OCI-LY3 (cell line): ENCODE measurements around the gene EPC1.
"Not testable (repeated sequence)": the region's sequence is repeated elsewhere in the genome, so short reads cannot be mapped to it uniquely, and the experiment has no call there.

Experiments
- EZH2phosphoT487 ChIP-seq: fragments of 200-600 bp; shearing (Covaris generic); IDR thresholded peaks from 2 replicates; pipeline ENCODE4 v1.6.1; 2018; ENCODE audit warnings: antibody characterized with exemption, mixed run types, low read depth
- TF ChIP-seq, protein P1 (sequence below): fragments of 200-600, 300-600 bp; sonication (generic); IDR thresholded peaks from 2 replicates; pipeline ENCODE4 v1.5.1; 2014; ENCODE audit warnings: antibody characterized with exemption, low read length, low read depth

DNA sequence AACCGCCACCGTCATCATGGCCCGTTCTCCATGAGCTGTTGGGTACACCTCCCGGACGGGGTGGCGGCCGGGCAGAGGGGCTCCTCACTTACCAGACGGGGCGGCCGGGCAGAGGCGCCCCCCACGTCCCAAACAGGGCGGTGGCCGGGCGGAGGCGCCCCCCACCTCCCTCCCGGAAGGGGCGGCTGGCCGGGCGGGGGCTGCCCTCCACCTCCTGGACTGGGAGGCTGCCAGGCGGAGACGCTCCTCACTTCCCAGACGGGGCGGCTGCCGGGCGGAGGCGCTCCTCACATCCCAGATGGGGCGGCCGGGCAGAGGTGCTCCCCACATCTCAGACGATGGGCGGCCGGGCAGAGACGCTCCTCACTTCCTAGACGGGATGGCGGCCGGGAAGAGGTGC lies 113.6 kb downstream of the EPC1 start:
- TF ChIP-seq, protein P1, sequence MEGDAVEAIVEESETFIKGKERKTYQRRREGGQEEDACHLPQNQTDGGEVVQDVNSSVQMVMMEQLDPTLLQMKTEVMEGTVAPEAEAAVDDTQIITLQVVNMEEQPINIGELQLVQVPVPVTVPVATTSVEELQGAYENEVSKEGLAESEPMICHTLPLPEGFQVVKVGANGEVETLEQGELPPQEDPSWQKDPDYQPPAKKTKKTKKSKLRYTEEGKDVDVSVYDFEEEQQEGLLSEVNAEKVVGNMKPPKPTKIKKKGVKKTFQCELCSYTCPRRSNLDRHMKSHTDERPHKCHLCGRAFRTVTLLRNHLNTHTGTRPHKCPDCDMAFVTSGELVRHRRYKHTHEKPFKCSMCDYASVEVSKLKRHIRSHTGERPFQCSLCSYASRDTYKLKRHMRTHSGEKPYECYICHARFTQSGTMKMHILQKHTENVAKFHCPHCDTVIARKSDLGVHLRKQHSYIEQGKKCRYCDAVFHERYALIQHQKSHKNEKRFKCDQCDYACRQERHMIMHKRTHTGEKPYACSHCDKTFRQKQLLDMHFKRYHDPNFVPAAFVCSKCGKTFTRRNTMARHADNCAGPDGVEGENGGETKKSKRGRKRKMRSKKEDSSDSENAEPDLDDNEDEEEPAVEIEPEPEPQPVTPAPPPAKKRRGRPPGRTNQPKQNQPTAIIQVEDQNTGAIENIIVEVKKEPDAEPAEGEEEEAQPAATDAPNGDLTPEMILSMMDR: not testable (repeated sequence)
- TF ChIP-seq EZH2phosphoT487: not testable (repeated sequence)
